K562 (cell line): ENCODE results near the gene CCDC201. TPM values are rescaled to one million over a fixed set of nuclear protein-coding genes. Genes with fewer than 3 reads are reported as not detected.
A peak's percentile ranks its signal among the peaks of the same experiment; 100 is the strongest.

Experiments used
- ATAC-seq: fragments of 200-7000 bp; cut with Tn5 transposase; 3 replicates; pipeline ENCODE4 v1.9.1; 2020; ENCODE audit warnings: moderate library complexity
- BruUV-seq: library from RNA; stranded (reverse); fragments of 400-500 nt; replicated peaks from 2 replicates; lab custom pipeline; 2021; lab: Mats Ljungman, UMichigan
- CTCF ChIA-PET: fragments of 300-600 bp; formaldehyde crosslinking; extraction: SDS; loops from one replicate; lab custom pipeline; 2021; ENCODE audit warnings: low intra/inter-chr PET ratio; lab: Yijun Ruan, JAX
- POLR2A ChIA-PET: fragments of 300-600, 350-650 bp; sonication (Branson Sonifier 250); formaldehyde crosslinking; extraction: SDS; loops from one replicate; lab custom pipeline; 2021; ENCODE audit warnings: antibody characterized with exemption, inconsistent platforms; lab: Yijun Ruan, JAX
- DNase-seq, 4 experiments: peaks; one replicate each; pipeline versions ENCODE4 v3.0.0 to v3.0.0-alpha.2; 2011 to 2018; ENCODE audit warnings: low spot score in 3 of 4, mixed read lengths in 3 of 4; ENCODE audit errors: extremely low read depth in 1 of 4
- FAIRE-seq: peaks from 2 replicates; lab custom pipeline; 2011; peaks lifted over from hg19 to GRCh38; lab: Jason Lieb, UNC
- H2AFZ ChIP-seq: 2 replicates; pipeline ENCODE4 v1.6.0; 2011; ENCODE audit warnings: low read depth, low read length, control low read depth, inconsistent platforms
- H3K27ac ChIP-seq: fragments of 200-600 bp; 3 replicates; pipeline ENCODE4 v1.8.0; 2011; ENCODE audit warnings: low read depth, mild to moderate bottlenecking, control low read depth, inconsistent platforms, low read length, moderate library complexity, mixed read lengths; ENCODE audit errors: extremely low read depth
- H3K27me3 ChIP-seq, 2 experiments: fragments of 300-600 bp in 1 of 2; 2 replicates in 1 of 2; 3 replicates in 1 of 2; pipeline versions ENCODE4 v1.6.0 to v1.8.0; 2011; ENCODE audit warnings: inconsistent platforms in 2 of 2, low read length in 2 of 2, mild to moderate bottlenecking in 1 of 2, mixed read lengths in 1 of 2, moderate library complexity in 1 of 2; ENCODE audit not compliant: control insufficient read depth in 2 of 2, insufficient read depth in 2 of 2
- H3K36me3 ChIP-seq: fragments of 300-600 bp; 3 replicates; pipeline ENCODE4 v1.8.0; 2011; ENCODE audit warnings: mild to moderate bottlenecking, low read length, inconsistent platforms; ENCODE audit not compliant: control insufficient read depth, insufficient read depth
- H3K4me1 ChIP-seq, 2 experiments: fragments of 200-600 bp in 1 of 2; replicated peaks in 1 of 2; 2 replicates in 1 of 2; 3 replicates in 1 of 2; pipeline versions ENCODE4 v1.5.1 to v1.8.0; 2011; ENCODE audit warnings: inconsistent platforms in 2 of 2, low read length in 2 of 2, mild to moderate bottlenecking in 1 of 2, mixed read lengths in 1 of 2, moderate library complexity in 1 of 2; ENCODE audit not compliant: control insufficient read depth in 2 of 2, insufficient read depth in 2 of 2
- H3K4me2 ChIP-seq: 2 replicates; pipeline ENCODE4 v1.6.1; 2011; ENCODE audit warnings: low read length, control low read depth, inconsistent platforms, mixed read lengths; ENCODE audit not compliant: insufficient read depth
- H3K4me3 ChIP-seq: fragments of 200-600 bp; sonication (generic), shearing (Covaris generic); 2 replicates; pipeline ENCODE4 v1.5.1; 2016; ENCODE audit warnings: control low read depth, inconsistent platforms
- H3K79me2 ChIP-seq: fragments of 200-600 bp; 3 replicates; pipeline ENCODE4 v1.8.0; 2011; ENCODE audit warnings: low read length, inconsistent platforms; ENCODE audit not compliant: control insufficient read depth, insufficient read depth
- H3K9ac ChIP-seq, 2 experiments: 2 replicates each; pipeline versions ENCODE4 v1.6.0 to v1.6.1; 2011; ENCODE audit warnings: low read depth in 2 of 2, low read length in 2 of 2, control low read depth in 1 of 2, inconsistent platforms in 1 of 2, mild to moderate bottlenecking in 1 of 2, mixed read lengths in 1 of 2; ENCODE audit not compliant: insufficient read depth in 1 of 2
- H3K9me1 ChIP-seq: one replicate; pipeline ENCODE4 v1.6.0; 2011; ENCODE audit warnings: inconsistent platforms, mild to moderate bottlenecking, low read length, moderate library complexity; ENCODE audit not compliant: control insufficient read depth, insufficient read depth
- H3K9me3 ChIP-seq: replicated peaks from 2 replicates; pipeline ENCODE4 v1.5.1; 2011; ENCODE audit warnings: low read depth, low read length, inconsistent platforms; ENCODE audit not compliant: control insufficient read depth, insufficient read depth
- H4K20me1 ChIP-seq: replicated peaks from 2 replicates; pipeline ENCODE4 v1.6.1; 2011; ENCODE audit warnings: low read length, inconsistent platforms, mixed read lengths; ENCODE audit not compliant: control insufficient read depth, insufficient read depth
- ESRRA ChIP-seq: fragments of 450-650 bp; IDR thresholded peaks from 2 replicates; pipeline ENCODE4 v1.6.1; 2014; ENCODE audit warnings: low read depth, mild to moderate bottlenecking, moderate library complexity, borderline replicate concordance
- JUND ChIP-seq, 2 experiments: IDR thresholded peaks; 2 replicates in 1 of 2; 3 replicates in 1 of 2; pipeline ENCODE4 v1.6.1; 2011; ENCODE audit warnings: borderline replicate concordance in 2 of 2, low read depth in 2 of 2, low read length in 2 of 2, improper control_type of control experiment in 1 of 2, missing biosample characterization in 1 of 2, missing genetic modification characterization in 1 of 2, missing genetic modification reagents in 1 of 2
- ZKSCAN3 ChIP-seq: fragments of 250-450 bp; sonication (Bioruptor Pico); IDR thresholded peaks from 2 replicates; pipeline ENCODE4 v1.4.0; 2020
- ZNF277 ChIP-seq: fragments of 250-450 bp; sonication (Bioruptor Pico); IDR thresholded peaks from 2 replicates; pipeline ENCODE4 v1.8.0; 2022; ENCODE audit warnings: inconsistent platforms, mild to moderate bottlenecking, moderate library complexity, borderline replicate concordance
- ZNF316 ChIP-seq: fragments of 450-650 bp; IDR thresholded peaks from 2 replicates; pipeline ENCODE4 v1.6.1; 2016
- ZNF695 ChIP-seq: fragments of 450-650 bp; formaldehyde crosslinking; IDR thresholded peaks from 2 replicates; pipeline ENCODE4 v1.4.0; 2020; ENCODE audit warnings: mild to moderate bottlenecking, moderate library complexity
- WGBS: fragments of 100-300 bp; shearing (Covaris generic); methylation state at CpG from one replicate; pipeline ENCODE4 v1.1.6; 2016; ENCODE audit warnings: low coverage, mixed read lengths; ENCODE audit not compliant: insufficient coverage; ENCODE audit errors: missing lambda C conversion rate; 5-methylcytosine and 5-hydroxymethylcytosine counted together
- in situ Hi-C: fragments of 300-500 bp; cut with MboI; formaldehyde crosslinking; loops from 4 replicates; pipeline ENCODE4 v1.15.0; 2018; ENCODE audit warnings: inconsistent platforms, mixed read lengths
- intact Hi-C: fragments of 100-400 bp; cut with micrococcal nuclease; formaldehyde crosslinking; loops from 2 replicates; pipeline ENCODE4 v1.14.2; 2022
- polyA plus RNA-seq, 8 experiments: library from polyadenylated mRNA; depleted of rRNA in 4 of 8; stranded (reverse) in 5 of 8; unstranded in 3 of 8; fragments of >200 nt; fragmentation: Nextera tagmentation in 2 of 8; fragmentation: Illumina TruSeq in 1 of 8; extraction: Ambion mirVana in 2 of 8; extraction: Trizol in 1 of 8; gene quantifications; 2 replicates each; pipeline versions ENCODE4 v1.2.1 to v1.2.3, GENCODE V29; 2011 to 2014; ENCODE audit warnings: inconsistent platforms in 1 of 8, missing spikeins in 1 of 8
- total RNA-seq, 7 experiments: library from RNA; depleted of rRNA in 6 of 7; stranded (reverse); fragments of >200 nt in 6 of 7; fragmentation: Illumina TruSeq in 2 of 7; extraction: Trizol in 2 of 7; gene quantifications; 2 replicates each; pipeline versions ENCODE4 v1.2.1 to v1.2.3, GENCODE V29; 2011 to 2021; ENCODE audit warnings: low replicate concordance in 1 of 7

Gene CCDC201
- total and polyA plus RNA-seq, 9 of the 15 experiments (the other 6 are each of a cell fraction or from before 2014, with no cell fraction given), result not detected

GRCh38 chr7:45889367-45890067 lies 16.6 kb upstream of the CCDC201 start:
- in situ Hi-C loops (no loop called here), intact Hi-C loops (no loop called here)
- Histone ChIP-seq H3K4me3 (no peak overlapping the region), H3K27me3 (peaks cover 7 to 38% of the 10 kb centered on the region in 2 experiments; a peak in 4 of 5 replicates), H3K4me2 (no peak overlapping the region), H4K20me1 (no peaks in the 10 kb centered on the region), H3K79me2 (no peaks in the 10 kb centered on the region), H3K4me1 (peaks cover 0 to 6% of the 10 kb centered on the region in 2 experiments; a peak in 2 of 5 replicates), H3K27ac (no peak overlapping the region), H3K9me1 (no peaks in the 10 kb centered on the region), H3K9ac (no peak overlapping the region), H3K9me3 (no peaks in the 10 kb centered on the region), H2AFZ (no peak overlapping the region), H3K36me3 (no peaks in the 10 kb centered on the region)
- FAIRE-seq (no peak), DNase-seq (no peak), ATAC-seq (no peak)
- CTCF ChIA-PET, result no interaction called here
- TF ChIP-seq JUND (IDR thresholded peaks at IDR 0.05; ENCODE audit: borderline replicate concordance, low read depth, low read length) (no peak), JUND (tag; IDR thresholded peaks at IDR 0.05; ENCODE audit: borderline replicate concordance, low read depth, low read length) (no peak), ZNF316 (no peak), ZNF695 (CRISPR knock-in tag) (no peak), ESRRA (no peak)
- no TSS peak for BruUV-seq
- WGBS, result under 1% methylated on average over 8 of the region's 8 CpGs
- POLR2A ChIA-PET, result no interaction called here

GRCh38 chr7:45888993-45889366 lies 16.1 kb upstream of the CCDC201 start:
- Histone ChIP-seq H3K27me3 (peaks cover 7 to 38% of the 10 kb centered on the region in 2 experiments; a peak in 4 of 5 replicates), H3K9me3 (no peaks in the 10 kb centered on the region), H3K9ac (no peak overlapping the region), H3K4me1 (peaks cover 0 to 6% of the 10 kb centered on the region in 2 experiments; a peak in 2 of 5 replicates), H3K9me1 (no peaks in the 10 kb centered on the region), H2AFZ (no peak overlapping the region), H3K79me2 (no peaks in the 10 kb centered on the region), H3K4me2 (no peak overlapping the region), H3K36me3 (no peaks in the 10 kb centered on the region), H4K20me1 (no peaks in the 10 kb centered on the region), H3K27ac (no peak overlapping the region), H3K4me3 (no peak overlapping the region)
- intact Hi-C loops, result no loop called here
- POLR2A ChIA-PET, result no interaction called here
- WGBS, result 0% methylated on average over 12 of the region's 14 CpGs
- no TSS peak for BruUV-seq
- TF ChIP-seq ZNF277 (CRISPR knock-in tag) (no peak), ZKSCAN3 (no peak)
- CTCF ChIA-PET, result no interaction called here
- no peak for ATAC-seq
- in situ Hi-C loops, result no loop called here
- peak in 1 of 4 experiments; percentile 23 for DNase-seq
- FAIRE-seq, result no peak
